CD14-positive monocyte (primary cell): ENCODE results near the gene GAREM1. TPM values are rescaled to one million over a fixed set of nuclear protein-coding genes. Genes with fewer than 3 reads are reported as not detected.

Experiments used
- DNase-seq, 3 donors: peaks; one replicate each; pipeline ENCODE4 v3.0.0-alpha.2; 2011 to 2022
- H2AFZ ChIP-seq: 2 replicates; pipeline ENCODE4 v1.6.0; 2012; ENCODE audit warnings: mild to moderate bottlenecking, low read depth, low read length, inconsistent platforms; ENCODE audit not compliant: insufficient read depth, poor library complexity, severe bottlenecking
- H3K27ac ChIP-seq, 2 donors: 1 replicate in 1 of 2; 2 replicates in 1 of 2; pipeline ENCODE4 v1.5.1; 2012 to 2013; ENCODE audit warnings: low read length in 2 of 2, control low read depth in 1 of 2, inconsistent platforms in 1 of 2, low read depth in 1 of 2, mild to moderate bottlenecking in 1 of 2
- H3K27me3 ChIP-seq, 2 donors: one replicate each; pipeline versions ENCODE4 v1.6.0 to v1.6.1; 2011 to 2013; ENCODE audit warnings: low read length in 2 of 2; ENCODE audit not compliant: control insufficient read depth in 2 of 2, insufficient read depth in 2 of 2
- H3K36me3 ChIP-seq, 2 donors: replicated peaks in 1 of 2; 1 replicate in 1 of 2; 2 replicates in 1 of 2; pipeline versions ENCODE4 v1.5.1 to v1.6.1; 2012 to 2013; ENCODE audit warnings: low read length in 2 of 2, control low read depth in 1 of 2, inconsistent platforms in 1 of 2, mild to moderate bottlenecking in 1 of 2; ENCODE audit not compliant: insufficient read depth in 2 of 2, control insufficient read depth in 1 of 2
- H3K4me1 ChIP-seq, 2 donors: 1 replicate in 1 of 2; 2 replicates in 1 of 2; pipeline versions ENCODE4 v1.5.1 to v1.6.1; 2012 to 2013; ENCODE audit warnings: low read length in 2 of 2, control low read depth in 1 of 2, inconsistent platforms in 1 of 2, mild to moderate bottlenecking in 1 of 2, moderate library complexity in 1 of 2; ENCODE audit not compliant: insufficient read depth in 2 of 2, control insufficient read depth in 1 of 2
- H3K4me2 ChIP-seq: replicated peaks from 2 replicates; pipeline ENCODE3; 2012; ENCODE audit warnings: low read length, moderate library complexity, mild to moderate bottlenecking; ENCODE audit not compliant: poor library complexity, severe bottlenecking; ENCODE audit errors: extremely low read depth
- H3K4me3 ChIP-seq, 3 experiments: fragments of 200-600 bp in 1 of 3; sonication (generic) in 1 of 3; replicated peaks in 1 of 3; 1 replicate in 2 of 3; 2 replicates in 1 of 3; pipeline ENCODE4 v1.5.1; 2011 to 2013; ENCODE audit warnings: low read length in 3 of 3, mild to moderate bottlenecking in 3 of 3, control low read depth in 2 of 3, low read depth in 2 of 3, inconsistent platforms in 1 of 3, moderate library complexity in 1 of 3
- H3K79me2 ChIP-seq: 2 replicates; pipeline ENCODE4 v1.6.0; 2012; ENCODE audit warnings: mild to moderate bottlenecking, control low read depth, inconsistent platforms, low read length, moderate library complexity; ENCODE audit not compliant: insufficient read depth
- H3K9ac ChIP-seq: 2 replicates; pipeline ENCODE4 v1.6.0; 2017; ENCODE audit warnings: low read length, mild to moderate bottlenecking; ENCODE audit not compliant: insufficient read depth, poor library complexity, severe bottlenecking
- H3K9me3 ChIP-seq, 2 donors: replicated peaks in 1 of 2; 1 replicate in 1 of 2; 2 replicates in 1 of 2; pipeline versions ENCODE4 v1.5.1 to v1.6.1; 2012 to 2013; ENCODE audit warnings: low read length in 2 of 2, control low read depth in 1 of 2; ENCODE audit not compliant: control insufficient read depth in 1 of 2, insufficient read depth in 1 of 2
- H4K20me1 ChIP-seq: 2 replicates; pipeline ENCODE4 v1.6.0; 2012; ENCODE audit warnings: mild to moderate bottlenecking, low read length, control low read depth, moderate library complexity; ENCODE audit not compliant: insufficient read depth
- H3K27ac Mint-ChIP-seq, 7 donors: one replicate each; pipeline ENCODE4 v1.8.0; 2020; ENCODE audit warnings: mild to moderate bottlenecking in 7 of 7, mixed read lengths in 7 of 7, moderate library complexity in 6 of 7, inconsistent platforms in 2 of 7
- H3K27me3 Mint-ChIP-seq, 3 donors: one replicate each; pipeline ENCODE4 v1.8.0; 2021 to 2022; ENCODE audit warnings: low read depth in 3 of 3, mild to moderate bottlenecking in 3 of 3, mixed read lengths in 3 of 3, moderate library complexity in 3 of 3, inconsistent platforms in 1 of 3
- H3K36me3 Mint-ChIP-seq, 2 donors: one replicate each; pipeline ENCODE4 v1.8.0; 2020; ENCODE audit warnings: mixed read lengths in 2 of 2, inconsistent platforms in 1 of 2, mild to moderate bottlenecking in 1 of 2
- H3K4me1 Mint-ChIP-seq: one replicate; pipeline ENCODE4 v1.8.0; 2020; ENCODE audit warnings: mild to moderate bottlenecking, mixed read lengths
- H3K4me3 Mint-ChIP-seq, 2 donors: one replicate each; pipeline ENCODE4 v1.8.0; 2020; ENCODE audit warnings: mild to moderate bottlenecking in 2 of 2, mixed read lengths in 2 of 2, moderate library complexity in 1 of 2
- H3K9me3 Mint-ChIP-seq, 7 donors: one replicate each; pipeline ENCODE4 v1.8.0; 2020 to 2022; ENCODE audit warnings: mixed read lengths in 7 of 7, mild to moderate bottlenecking in 6 of 7, moderate library complexity in 6 of 7, inconsistent platforms in 2 of 7
- CTCF ChIP-seq: fragments of 200-600 bp; IDR thresholded peaks from one replicate; pipeline ENCODE4 v1.8.0; 2022; ENCODE audit warnings: antibody characterized with exemption, mild to moderate bottlenecking
- WGBS: methylation state at CpG from one replicate; pipeline ENCODE4 v1.1.5; 2013; ENCODE audit warnings: missing lambda C conversion rate; ENCODE audit not compliant: insufficient coverage; 5-methylcytosine and 5-hydroxymethylcytosine counted together
- intact Hi-C, 2 donors: fragments of 100-400 bp; cut with micrococcal nuclease; formaldehyde crosslinking; loops; one replicate each; pipeline versions ENCODE4 v1.15.0 to v1.15.1; 2023
- polyA plus RNA-seq, 3 donors: library from polyadenylated mRNA; depleted of rRNA in 1 of 3; unstranded in 2 of 3; stranded (reverse) in 1 of 3; fragments of 300-500 nt in 2 of 3; fragments of >200 nt in 1 of 3; fragmentation: Illumina TruSeq in 2 of 3; gene quantifications; 1 replicate in 2 of 3; 2 replicates in 1 of 3; pipeline ENCODE4 v1.2.3, GENCODE V29; 2012 to 2021

Gene GAREM1
- polyA plus RNA-seq, 3 donors, result 0.24 TPM; not detected in 2

- no peaks in the 10 kb centered on the region for H3K4me1 ChIP-seq
- 96% methylated on average over 4 of the region's 4 CpGs for WGBS
- H3K36me3 ChIP-seq, result no peaks in the 10 kb centered on the region
- Mint-ChIP-seq H3K4me3 (no peak overlapping the region), H3K9me3 (peaks cover 0 to 2% (median 0%) of the 10 kb centered on the region in 7 donors), H3K27ac (no peak overlapping the region), H3K36me3 (no peaks in the 10 kb centered on the region), H3K4me1 (no peaks in the 10 kb centered on the region), H3K27me3 (peaks cover 2 to 4% (median 3%) of the 10 kb centered on the region in 3 donors)
- H3K9me3 ChIP-seq, result no peaks in the 10 kb centered on the region
- no peak overlapping the region for H2AFZ ChIP-seq
- no peak overlapping the region for H3K27ac ChIP-seq
- intact Hi-C loops, result no loop called here
- TF ChIP-seq CTCF, result no peak
- no peaks in the 10 kb centered on the region for H3K79me2 ChIP-seq
- H3K4me3 ChIP-seq, result no peak overlapping the region
- no peaks in the 10 kb centered on the region for H3K27me3 ChIP-seq
- DNase-seq, result no peak
- H4K20me1 ChIP-seq, result no peaks in the 10 kb centered on the region
- H3K4me2 ChIP-seq, result no peak overlapping the region
- no peak overlapping the region for H3K9ac ChIP-seq
Measured at GRCh38 chr18:32318581-32318980, 152.1 kb downstream of the GAREM1 start.

- H4K20me1 ChIP-seq, result no peaks in the 10 kb centered on the region
- peaks cover 2 to 4% (median 3%) of the 10 kb centered on the region in 3 donors for H3K27me3 Mint-ChIP-seq
Measured at GRCh38 chr18:32317651-32318050, 153.0 kb downstream of the GAREM1 start.

More at GRCh38 chr18:32317651-32318050, 153.0 kb downstream of the GAREM1 start:
- Histone ChIP-seq H3K36me3 (no peaks in the 10 kb centered on the region), H3K27me3 (no peaks in the 10 kb centered on the region), H2AFZ (no peak overlapping the region), H3K79me2 (no peaks in the 10 kb centered on the region), H3K4me3 (no peak overlapping the region), H3K9ac (no peak overlapping the region), H3K4me2 (no peak overlapping the region), H3K9me3 (no peaks in the 10 kb centered on the region), H3K27ac (no peak overlapping the region), H3K4me1 (no peaks in the 10 kb centered on the region)
- H3K4me3 Mint-ChIP-seq, result no peak overlapping the region
- peaks cover 0 to 2% (median 0%) of the 10 kb centered on the region in 7 donors for H3K9me3 Mint-ChIP-seq
- no peaks in the 10 kb centered on the region for H3K4me1 Mint-ChIP-seq
- no CpG with 5 or more reads among the region's 4 CpGs for WGBS
- H3K27ac Mint-ChIP-seq, result no peak overlapping the region
- intact Hi-C loops, result no loop called here
- no peak for DNase-seq
- no peaks in the 10 kb centered on the region for H3K36me3 Mint-ChIP-seq
- TF ChIP-seq CTCF, result no peak
